ENCODE results near the gene KRTAP4-11.
"Not testable (repeated sequence)": the region's sequence is repeated elsewhere in the genome, so short reads cannot be mapped to it uniquely, and the experiment has no call there.

KRTAP4-11 gene

GRCh38 chr17:41123292-41123990 is 5.3 kb upstream of the KRTAP4-11 start:
- DNase-seq: not testable (repeated sequence)

GRCh38 chr17:41121742-41122141 is 3.6 kb upstream of the KRTAP4-11 start:
- no peak for DNase-seq

GRCh38 chr17:41119696-41120690 is 1.8 kb upstream of the KRTAP4-11 start:
- DNase-seq: peak in 1 of 2 donors; percentile 84

GRCh38 chr17:41118721-41119120 is 548 bp upstream of the KRTAP4-11 start:
- no peak for DNase-seq

GRCh38 chr17:41116297-41116696 is 1.9 kb downstream of the KRTAP4-11 start:
- DNase-seq: no peak

- DNase-seq: no peak
Measured at GRCh38 chr17:41111151-41111885, 6.9 kb downstream of the KRTAP4-11 start.

GRCh38 chr17:41108728-41109386 is 9.3 kb downstream of the KRTAP4-11 start:
- not testable (repeated sequence) for DNase-seq

GRCh38 chr17:41107941-41108450 is 10.2 kb downstream of the KRTAP4-11 start:
- DNase-seq: no peak

- not testable (repeated sequence) for DNase-seq
Measured at GRCh38 chr17:41105347-41105746, 12.8 kb downstream of the KRTAP4-11 start, which contains the start of gene KRTAP4-9. KRTAP4-9 (plus strand) TSS chr17:41105389; CDS start chr17:41105389, 0 bp downstream.

- not testable (repeated sequence) for DNase-seq
Measured at GRCh38 chr17:41104386-41105038, 13.7 kb downstream of the KRTAP4-11 start.

GRCh38 chr17:41103896-41104295 is 14.3 kb downstream of the KRTAP4-11 start:
- DNase-seq: no peak

GRCh38 chr17:41101586-41102259 is 16.4 kb downstream of the KRTAP4-11 start, which contains the start of gene KRTAP4-16:
KRTAP4-16 (minus strand) TSS chr17:41102209; CDS start chr17:41102209, 0 bp downstream.
- no peak for DNase-seq

GRCh38 chr17:41099682-41100480 is 18.3 kb downstream of the KRTAP4-11 start:
- DNase-seq: peak in 1 of 2 donors; percentile 29

- DNase-seq: no peak
Measured at GRCh38 chr17:41098481-41098880, 19.7 kb downstream of the KRTAP4-11 start.

GRCh38 chr17:41098042-41098441 is 20.1 kb downstream of the KRTAP4-11 start, which contains the start of gene KRTAP4-8:
KRTAP4-8 (minus strand) TSS chr17:41098142; CDS start chr17:41098084, 58 bp downstream.
- no peak for DNase-seq

GRCh38 chr17:41096055-41096454 is 22.1 kb downstream of the KRTAP4-11 start:
- DNase-seq: no peak

GRCh38 chr17:41088760-41089352 is 29.3 kb downstream of the KRTAP4-11 start:
- not testable (repeated sequence) for DNase-seq

GRCh38 chr17:41084100-41084856 is 33.9 kb downstream of the KRTAP4-11 start, which contains the start of gene KRTAP4-7:
KRTAP4-7 (plus strand) TSS chr17:41084150; CDS start chr17:41084207, 57 bp downstream.
- not testable (repeated sequence) for DNase-seq
